ENCODE data around the gene PRKN. TPM values are rescaled to one million over a fixed set of nuclear protein-coding genes. Genes with fewer than 3 reads are reported as not detected.

Gene PRKN
- total RNA-seq, 4 donors from 2014 or later, result 4.4 to 669 (median 10.5) TPM

GRCh38 chr6:162345051-162345511 lies 382.5 kb downstream of the PRKN start:
- no peak overlapping the region for H3K27ac ChIP-seq
- no peak for DNase-seq
- H3K4me3 ChIP-seq, result no peak overlapping the region
- no peaks in the 10 kb centered on the region for H3K27me3 ChIP-seq
- no peaks in the 10 kb centered on the region for H3K36me3 ChIP-seq
- no peaks in the 10 kb centered on the region for H3K4me1 ChIP-seq
- TF ChIP-seq POLR2A (IDR thresholded peaks at IDR 0.05), result no peak
- no peak for TF ChIP-seq CTCF (IDR thresholded peaks at IDR 0.05)
- H3K9me3 ChIP-seq, result no peaks in the 10 kb centered on the region

GRCh38 chr6:162344646-162345010 lies 382.9 kb downstream of the PRKN start:
- no peak overlapping the region for H3K4me3 ChIP-seq
- H3K9me3 ChIP-seq, result no peaks in the 10 kb centered on the region
- no peak overlapping the region for H3K27ac ChIP-seq
- no peak for DNase-seq
- H3K4me1 ChIP-seq, result no peaks in the 10 kb centered on the region
- TF ChIP-seq CTCF (IDR thresholded peaks at IDR 0.05), result no peak
- no peak for TF ChIP-seq POLR2A (IDR thresholded peaks at IDR 0.05)
- H3K27me3 ChIP-seq, result no peaks in the 10 kb centered on the region
- H3K36me3 ChIP-seq, result no peaks in the 10 kb centered on the region

GRCh38 chr6:162343936-162344645 lies 383.5 kb downstream of the PRKN start:
- TF ChIP-seq CTCF (IDR thresholded peaks at IDR 0.05) (no peak), POLR2A (IDR thresholded peaks at IDR 0.05) (no peak)
- Histone ChIP-seq H3K4me1 (no peaks in the 10 kb centered on the region), H3K9me3 (no peaks in the 10 kb centered on the region), H3K27ac (no peak overlapping the region), H3K27me3 (no peaks in the 10 kb centered on the region), H3K4me3 (no peak overlapping the region), H3K36me3 (no peaks in the 10 kb centered on the region)
- DNase-seq, result no peak

- Histone ChIP-seq H3K36me3 (no peaks in the 10 kb centered on the region), H3K9me3 (no peaks in the 10 kb centered on the region), H3K4me1 (no peaks in the 10 kb centered on the region), H3K4me3 (no peak overlapping the region), H3K27me3 (no peaks in the 10 kb centered on the region), H3K27ac (no peak overlapping the region)
- DNase-seq, result no peak
- no peak for TF ChIP-seq POLR2A (IDR thresholded peaks at IDR 0.05)
- TF ChIP-seq CTCF (IDR thresholded peaks at IDR 0.05), result no peak
Observed at GRCh38 chr6:162343198-162343935, 384.2 kb downstream of the PRKN start.

- Histone ChIP-seq H3K4me1 (no peaks in the 10 kb centered on the region), H3K4me3 (no peak overlapping the region), H3K27me3 (no peaks in the 10 kb centered on the region), H3K36me3 (no peaks in the 10 kb centered on the region), H3K27ac (no peak overlapping the region), H3K9me3 (no peaks in the 10 kb centered on the region)
- DNase-seq, result no peak
- TF ChIP-seq CTCF (IDR thresholded peaks at IDR 0.05), result no peak
- TF ChIP-seq POLR2A (IDR thresholded peaks at IDR 0.05), result no peak
Observed at GRCh38 chr6:162337412-162337811, 390.2 kb downstream of the PRKN start.
